SU-DHL-6 (cell line): ENCODE measurements around the gene ARMC5.

Experiments
- H2AFZ ChIP-seq: fragments of 200-600 bp; sonication (generic); 2 replicates; pipeline ENCODE4 v1.6.1; 2014; ENCODE audit warnings: low read depth, mild to moderate bottlenecking, moderate library complexity, mixed read lengths, antibody characterized with exemption, low read length; ENCODE audit not compliant: severe bottlenecking
- H3F3A ChIP-seq: fragments of 200-600 bp; shearing (Covaris generic); 2 replicates; pipeline ENCODE4 v1.6.0; 2016; ENCODE audit warnings: antibody characterized with exemption, mild to moderate bottlenecking; ENCODE audit not compliant: insufficient read depth
- H3K27ac ChIP-seq: fragments of 200-600 bp; sonication (generic); 2 replicates; pipeline ENCODE4 v1.5.1; 2016; ENCODE audit warnings: low read depth, mild to moderate bottlenecking, low read length, moderate library complexity, mixed read lengths
- H3K27me3 ChIP-seq: fragments of 200-600 bp; sonication (generic), shearing (Covaris generic); 2 replicates; pipeline ENCODE4 v1.6.0; 2014; ENCODE audit warnings: mild to moderate bottlenecking, low read length
- H3K36me3 ChIP-seq: fragments of 200-600 bp; sonication (generic); 2 replicates; pipeline ENCODE4 v1.6.1; 2014; ENCODE audit warnings: mild to moderate bottlenecking, low read length, mixed read lengths
- H3K4me2 ChIP-seq: fragments of 300-600, 200-600 bp; shearing (Covaris generic), sonication (generic); 2 replicates; pipeline ENCODE4 v1.6.0; 2014; ENCODE audit warnings: low read length, low read depth, mild to moderate bottlenecking; ENCODE audit not compliant: poor library complexity, severe bottlenecking
- H3K4me3 ChIP-seq: fragments of 200-600 bp; sonication (generic); 2 replicates; pipeline ENCODE4 v1.5.1; 2014; ENCODE audit warnings: antibody characterized with exemption, low read length, mild to moderate bottlenecking, mixed read lengths; ENCODE audit not compliant: insufficient read depth, poor library complexity, severe bottlenecking
- H3K79me2 ChIP-seq: fragments of 200-600 bp; sonication (generic); 2 replicates; pipeline ENCODE4 v1.6.1; 2014; ENCODE audit warnings: mild to moderate bottlenecking, low read length, moderate library complexity; ENCODE audit not compliant: insufficient read depth
- H3K9ac ChIP-seq: fragments of 200-600 bp; sonication (generic); 2 replicates; pipeline ENCODE4 v1.7.0; 2014; ENCODE audit warnings: mild to moderate bottlenecking, low read length
- H3K9me2 ChIP-seq: fragments of 200-600 bp; sonication (generic); replicated peaks from 2 replicates; pipeline ENCODE4 v1.6.1; 2014; ENCODE audit warnings: low read length; ENCODE audit not compliant: insufficient read depth
- H3K9me3 ChIP-seq: fragments of 200-600 bp; sonication (generic); 2 replicates; pipeline ENCODE4 v1.6.1; 2014; ENCODE audit warnings: low read length, mixed read lengths; ENCODE audit not compliant: insufficient read depth
- H4K20me1 ChIP-seq: fragments of 200-600 bp; sonication (generic); 2 replicates; pipeline ENCODE4 v1.6.1; 2014; ENCODE audit warnings: low read depth, mild to moderate bottlenecking, antibody characterized with exemption, low read length, moderate library complexity, mixed read lengths
- CTCF ChIP-seq: fragments of 200-600 bp; sonication (generic); IDR thresholded peaks from one replicate; pipeline ENCODE4 v1.5.1; 2017; ENCODE audit warnings: antibody characterized with exemption, mild to moderate bottlenecking, low read length, moderate library complexity; ENCODE audit not compliant: insufficient read depth, poor library complexity, severe bottlenecking
- EZH2phosphoT487 ChIP-seq: fragments of 200-600 bp; sonication (generic), shearing (Covaris generic); conservative IDR thresholded peaks from 2 replicates; pipeline ENCODE4 v1.6.1; 2018; ENCODE audit warnings: mild to moderate bottlenecking, antibody characterized with exemption, low read length, moderate library complexity, mixed read lengths

The ARMC5 gene, protein sequence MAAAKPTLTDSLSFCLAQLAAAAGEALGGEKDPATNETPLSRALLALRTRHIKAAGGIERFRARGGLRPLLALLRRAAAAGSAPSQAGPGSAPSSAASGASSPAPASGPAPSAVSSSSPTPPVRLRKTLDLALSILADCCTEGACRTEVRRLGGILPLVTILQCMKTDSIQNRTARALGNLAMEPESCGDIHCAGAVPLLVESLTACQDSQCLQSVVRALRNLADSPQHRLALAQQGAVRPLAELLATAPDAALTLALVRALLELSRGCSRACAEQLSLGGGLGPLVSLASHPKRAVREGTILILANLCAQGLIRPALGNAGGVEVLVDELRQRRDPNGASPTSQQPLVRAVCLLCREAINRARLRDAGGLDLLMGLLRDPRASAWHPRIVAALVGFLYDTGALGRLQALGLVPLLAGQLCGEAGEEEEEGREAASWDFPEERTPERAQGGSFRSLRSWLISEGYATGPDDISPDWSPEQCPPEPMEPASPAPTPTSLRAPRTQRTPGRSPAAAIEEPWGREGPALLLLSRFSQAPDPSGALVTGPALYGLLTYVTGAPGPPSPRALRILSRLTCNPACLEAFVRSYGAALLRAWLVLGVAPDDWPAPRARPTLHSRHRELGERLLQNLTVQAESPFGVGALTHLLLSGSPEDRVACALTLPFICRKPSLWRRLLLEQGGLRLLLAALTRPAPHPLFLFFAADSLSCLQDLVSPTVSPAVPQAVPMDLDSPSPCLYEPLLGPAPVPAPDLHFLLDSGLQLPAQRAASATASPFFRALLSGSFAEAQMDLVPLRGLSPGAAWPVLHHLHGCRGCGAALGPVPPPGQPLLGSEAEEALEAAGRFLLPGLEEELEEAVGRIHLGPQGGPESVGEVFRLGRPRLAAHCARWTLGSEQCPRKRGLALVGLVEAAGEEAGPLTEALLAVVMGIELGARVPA

DNA sequence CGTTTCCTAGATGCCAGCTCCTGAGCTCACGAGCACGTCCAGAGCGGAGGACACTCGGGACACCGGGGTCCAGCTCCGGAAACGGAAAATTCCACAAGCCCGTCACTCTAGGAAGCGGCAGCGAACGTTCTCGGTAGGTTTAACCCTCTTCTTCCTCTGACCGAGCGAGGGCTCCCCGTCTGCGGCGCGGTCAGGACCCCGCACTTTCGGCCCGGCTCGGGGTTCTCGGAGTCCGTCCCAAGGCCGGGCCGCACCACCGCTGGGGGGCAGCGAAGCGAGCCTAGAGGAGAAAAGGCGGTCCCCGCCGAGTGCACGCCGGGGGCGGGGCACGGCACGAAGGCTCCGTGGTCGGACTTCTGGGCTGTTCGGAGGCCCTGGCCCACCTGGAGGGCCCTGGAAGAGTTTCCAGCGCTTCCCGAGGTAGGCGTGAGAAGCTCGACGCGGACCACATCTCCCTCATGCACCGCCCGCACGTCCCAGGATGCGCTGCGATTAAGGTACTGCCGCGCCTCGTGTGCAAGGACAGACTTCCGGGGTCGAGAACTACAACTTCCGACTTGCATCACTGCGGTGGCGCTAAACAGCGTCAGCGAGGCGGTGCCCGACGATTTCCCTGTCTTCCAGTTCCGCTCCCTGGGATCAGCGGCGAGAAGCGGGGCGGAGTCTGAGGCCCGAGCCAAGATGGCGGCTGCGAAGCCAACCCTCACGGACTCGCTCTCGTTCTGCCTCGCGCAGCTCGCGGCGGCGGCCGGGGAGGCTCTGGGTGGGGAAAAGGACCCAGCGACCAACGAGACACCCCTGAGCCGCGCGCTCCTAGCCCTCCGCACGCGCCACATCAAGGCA, at the start of gene ARMC5:
TSS of gene ARMC5 (plus strand) at position 658 of the 843 bp plus-strand sequence. CDS start at position 682, 24 bp downstream.
- H3F3A ChIP-seq, result 0 out of 2 replicates have a peak, but pooled peaks cover 8% of the 10 kb centered on the region
- peak within 1 kb of the TSS; percentile 79 for H2AFZ ChIP-seq
- peak within 1 kb of the TSS; percentile 87 for H3K27ac ChIP-seq
- H3K27me3 ChIP-seq, result no peaks in the 10 kb centered on the region
- peak within 1 kb of the TSS; percentile 79 for H3K4me2 ChIP-seq
- H3K79me2 ChIP-seq, result peaks cover 38% of the 10 kb centered on the region
- H3K9me3 ChIP-seq, result no peaks in the 10 kb centered on the region
- peak within 1 kb of the TSS; percentile 78 for H3K4me3 ChIP-seq
- peaks cover 11% of the 10 kb centered on the region; the same call in 1 of the 2 replicates for H4K20me1 ChIP-seq
- H3K9ac ChIP-seq, result peak within 1 kb of the TSS; percentile 82
- no peaks in the 10 kb centered on the region for H3K9me2 ChIP-seq
- no peak for TF ChIP-seq EZH2phosphoT487
- TF ChIP-seq CTCF, result peak; percentile 67
- no peaks in the 10 kb centered on the region for H3K36me3 ChIP-seq

DNA sequence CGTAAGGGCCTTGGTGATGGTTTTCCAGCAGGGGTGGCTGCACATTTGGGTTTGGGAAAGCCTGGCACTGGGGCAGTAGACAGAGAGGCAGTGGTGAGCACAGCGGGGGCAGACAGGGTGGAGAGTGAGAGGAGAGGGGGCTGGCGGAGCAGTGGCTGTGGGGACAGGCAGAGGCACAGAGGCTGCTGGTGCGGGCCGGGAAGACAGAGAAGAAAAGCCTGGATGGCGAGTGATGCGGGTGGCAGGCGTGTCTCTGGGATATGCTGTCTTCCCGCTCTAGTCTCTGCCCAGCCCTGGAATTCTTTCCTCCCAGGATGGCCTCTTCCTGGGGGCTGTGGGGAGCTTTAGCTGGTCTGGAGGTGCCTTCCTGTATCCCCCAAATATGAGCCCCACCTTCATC, 49.2 kb upstream of the ARMC5 start:
- TF ChIP-seq CTCF, result no peak
- no peak for TF ChIP-seq EZH2phosphoT487

DNA sequence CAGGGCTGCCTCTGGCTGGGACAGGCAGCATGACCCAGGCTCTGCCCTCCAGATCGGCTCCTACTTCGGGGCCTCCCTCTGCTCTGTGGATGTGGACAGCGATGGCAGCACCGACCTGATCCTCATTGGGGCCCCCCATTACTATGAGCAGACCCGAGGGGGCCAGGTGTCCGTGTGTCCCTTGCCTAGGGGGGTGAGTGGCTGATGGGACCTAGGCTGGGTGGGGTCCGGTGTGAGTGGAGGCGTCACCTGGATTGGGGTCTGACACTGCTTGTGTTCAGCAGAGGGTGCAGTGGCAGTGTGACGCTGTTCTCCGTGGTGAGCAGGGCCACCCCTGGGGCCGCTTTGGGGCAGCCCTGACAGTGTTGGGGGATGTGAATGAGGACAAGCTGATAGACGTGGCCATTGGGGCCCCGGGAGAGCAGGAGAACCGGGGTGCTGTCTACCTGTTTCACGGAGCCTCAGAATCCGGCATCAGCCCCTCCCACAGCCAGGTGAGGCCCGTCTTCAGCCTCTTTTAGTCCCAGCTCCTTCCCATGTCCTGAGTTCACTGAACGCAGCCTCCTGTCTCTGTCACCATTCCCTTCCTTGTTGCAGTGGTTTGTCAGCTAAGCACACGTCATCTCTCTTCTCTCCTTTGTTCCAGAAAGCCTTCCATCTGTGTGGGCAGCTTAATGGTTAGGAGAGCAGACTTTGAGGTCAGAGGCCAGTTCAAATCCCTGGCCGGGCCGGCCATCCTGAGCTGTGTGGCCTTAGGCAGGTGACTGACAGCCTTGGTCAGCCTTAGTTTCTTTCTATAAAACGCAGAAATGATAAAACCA, 48.1 kb upstream of the ARMC5 start:
- H2AFZ ChIP-seq, result no peak overlapping the region
- no peaks in the 10 kb centered on the region for H3K9me2 ChIP-seq
- no peak for TF ChIP-seq CTCF
- TF ChIP-seq EZH2phosphoT487, result no peak
- no peaks in the 10 kb centered on the region for H3K9me3 ChIP-seq
- H3K27me3 ChIP-seq, result no peaks in the 10 kb centered on the region
- no peak overlapping the region for H3K9ac ChIP-seq
- H3K4me2 ChIP-seq, result no peak overlapping the region
- no peaks in the 10 kb centered on the region for H4K20me1 ChIP-seq
- no peak overlapping the region for H3K27ac ChIP-seq
- no peaks in the 10 kb centered on the region for H3K36me3 ChIP-seq
- H3K79me2 ChIP-seq, result no peaks in the 10 kb centered on the region
- no peaks in the 10 kb centered on the region for H3F3A ChIP-seq
- H3K4me3 ChIP-seq, result no peak overlapping the region

More for the DNA sequence above, 49.2 kb upstream of the ARMC5 start:
- Histone ChIP-seq H3K79me2 (no peaks in the 10 kb centered on the region), H3F3A (no peaks in the 10 kb centered on the region), H3K9me3 (no peaks in the 10 kb centered on the region), H3K27ac (no peak overlapping the region), H4K20me1 (no peaks in the 10 kb centered on the region), H3K4me3 (no peak overlapping the region), H3K4me2 (no peak overlapping the region), H3K9ac (no peak overlapping the region), H3K9me2 (no peaks in the 10 kb centered on the region), H3K27me3 (no peaks in the 10 kb centered on the region), H2AFZ (no peak overlapping the region), H3K36me3 (no peaks in the 10 kb centered on the region)
